CD4-positive, alpha-beta T cell (primary cell): Measurements from ENCODE around the gene PTP4A1. TPM values are rescaled to one million over a fixed set of nuclear protein-coding genes. Genes with fewer than 3 reads are reported as not detected.

Experiments
- ATAC-seq: fragments of 200-7000 bp; cut with Tn5 transposase; one replicate; pipeline ENCODE4 v1.10.0; 2022; ENCODE audit warnings: mild to moderate bottlenecking; ENCODE audit not compliant: poor library complexity
- CTCF ChIA-PET: fragments of 350-600 bp; sonication (Branson Sonifier 250); formaldehyde crosslinking; loops from one replicate; lab custom pipeline; 2021; ENCODE audit warnings: antibody characterized with exemption, inconsistent platforms; lab: Charles Lee
- POLR2A ChIA-PET: fragments of 350-600 bp; sonication (Branson Sonifier 250); formaldehyde crosslinking; loops from one replicate; lab custom pipeline; 2021; ENCODE audit warnings: antibody characterized with exemption, inconsistent platforms; lab: Charles Lee
- DNase-seq, 14 experiments: peaks; one replicate each; pipeline ENCODE4 v3.0.0-alpha.2; 2013 to 2020; ENCODE audit warnings: mixed read lengths in 2 of 14
- H3K27ac ChIP-seq, 2 donors: one replicate each; pipeline versions ENCODE4 v1.5.1 to v1.7.0; 2013; ENCODE audit warnings: low read length in 2 of 2, low read depth in 1 of 2, mild to moderate bottlenecking in 1 of 2
- H3K27me3 ChIP-seq, 2 experiments: 1 replicate in 1 of 2; 2 replicates in 1 of 2; pipeline versions ENCODE4 v1.6.1 to v1.7.0; 2013; ENCODE audit warnings: low read length in 2 of 2, control low read depth in 1 of 2, mild to moderate bottlenecking in 1 of 2, moderate library complexity in 1 of 2; ENCODE audit not compliant: insufficient read depth in 2 of 2, control insufficient read depth in 1 of 2
- H3K36me3 ChIP-seq: one replicate; pipeline ENCODE4 v1.6.1; 2013; ENCODE audit warnings: low read length, control low read depth; ENCODE audit not compliant: insufficient read depth
- H3K4me1 ChIP-seq: one replicate; pipeline ENCODE4 v1.6.1; 2013; ENCODE audit warnings: low read length, control low read depth; ENCODE audit not compliant: insufficient read depth
- H3K4me3 ChIP-seq: one replicate; pipeline ENCODE4 v1.5.1; 2013; ENCODE audit warnings: mild to moderate bottlenecking, low read length, moderate library complexity
- H3K9me3 ChIP-seq, 2 experiments: 1 replicate in 1 of 2; 2 replicates in 1 of 2; pipeline versions ENCODE4 v1.6.1 to v1.7.0; 2013; ENCODE audit warnings: low read length in 2 of 2, mild to moderate bottlenecking in 2 of 2, control low read depth in 1 of 2, moderate library complexity in 1 of 2; ENCODE audit not compliant: control insufficient read depth in 1 of 2, insufficient read depth in 1 of 2
- H3K27ac Mint-ChIP-seq: one replicate; pipeline ENCODE4 v1.8.0; 2020; ENCODE audit warnings: mixed read lengths
- H3K27me3 Mint-ChIP-seq: one replicate; pipeline ENCODE4 v1.8.0; 2021; ENCODE audit warnings: mixed read lengths
- H3K36me3 Mint-ChIP-seq: one replicate; pipeline ENCODE4 v1.8.0; 2021; ENCODE audit warnings: low read depth, mixed read lengths
- H3K4me1 Mint-ChIP-seq: one replicate; pipeline ENCODE4 v1.8.0; 2021; ENCODE audit warnings: low read depth, mixed read lengths
- H3K4me3 Mint-ChIP-seq: one replicate; pipeline ENCODE4 v1.8.0; 2020; ENCODE audit warnings: mild to moderate bottlenecking, mixed read lengths
- H3K9me3 Mint-ChIP-seq: one replicate; pipeline ENCODE4 v1.8.0; 2020; ENCODE audit warnings: mixed read lengths
- intact Hi-C, 2 experiments: fragments of 100-400 bp; cut with DNase I in 1 of 2; cut with micrococcal nuclease in 1 of 2; formaldehyde crosslinking; loops; one replicate each; pipeline versions ENCODE4 v1.15.1 to v1.9.0; 2023 to 2025; cut with DNase I, micrococcal nuclease
- total RNA-seq, 174 experiments: library from RNA in 2 of 174; stranded (reverse) in 2 of 174; gene quantifications; one replicate each; pipeline ENCODE4 v1.2.3 and lab custom pipeline; 2021 to 2026
- TF ChIP-seq, protein P1 (sequence below): fragments of 200-600 bp; IDR thresholded peaks from one replicate; pipeline ENCODE4 v1.8.0; 2022; ENCODE audit warnings: antibody characterized with exemption, mild to moderate bottlenecking

The PTP4A1 gene
- total RNA-seq, 2 experiments from 2014 or later, result 254 to 258 TPM

DNA sequence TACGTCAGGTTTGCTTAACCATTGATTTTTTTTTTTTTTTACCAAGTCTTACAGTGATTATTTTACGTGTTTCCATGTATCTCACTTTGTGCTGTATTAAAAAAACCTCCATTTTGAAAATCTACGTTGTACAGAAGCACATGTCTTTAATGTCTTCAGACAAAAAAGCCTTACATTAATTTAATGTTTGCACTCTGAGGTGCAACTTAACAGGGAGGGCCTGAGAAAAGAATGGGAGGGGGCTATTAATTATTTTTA is 8.4 kb downstream of the PTP4A1 start:
- ChIA-PET CTCF (no interaction called here), POLR2A (no interaction called here)
- Histone ChIP-seq H3K9me3 (no peaks in the 10 kb centered on the region), H3K4me1 (no peaks in the 10 kb centered on the region), H3K36me3 (peaks cover 47% of the 10 kb centered on the region), H3K27me3 (no peaks in the 10 kb centered on the region), H3K27ac (no peak overlapping the region), H3K4me3 (no peak overlapping the region)
- peaks cover 70% of the 10 kb centered on the region for H3K36me3 Mint-ChIP-seq
- no peak for ATAC-seq
- no peak overlapping the region for H3K4me3 Mint-ChIP-seq
- DNase-seq, result no peak
- peaks cover 14% of the 10 kb centered on the region for H3K4me1 Mint-ChIP-seq
- no peak overlapping the region for H3K27ac Mint-ChIP-seq
- intact Hi-C loops, result no loop called here
- TF ChIP-seq, protein P1, sequence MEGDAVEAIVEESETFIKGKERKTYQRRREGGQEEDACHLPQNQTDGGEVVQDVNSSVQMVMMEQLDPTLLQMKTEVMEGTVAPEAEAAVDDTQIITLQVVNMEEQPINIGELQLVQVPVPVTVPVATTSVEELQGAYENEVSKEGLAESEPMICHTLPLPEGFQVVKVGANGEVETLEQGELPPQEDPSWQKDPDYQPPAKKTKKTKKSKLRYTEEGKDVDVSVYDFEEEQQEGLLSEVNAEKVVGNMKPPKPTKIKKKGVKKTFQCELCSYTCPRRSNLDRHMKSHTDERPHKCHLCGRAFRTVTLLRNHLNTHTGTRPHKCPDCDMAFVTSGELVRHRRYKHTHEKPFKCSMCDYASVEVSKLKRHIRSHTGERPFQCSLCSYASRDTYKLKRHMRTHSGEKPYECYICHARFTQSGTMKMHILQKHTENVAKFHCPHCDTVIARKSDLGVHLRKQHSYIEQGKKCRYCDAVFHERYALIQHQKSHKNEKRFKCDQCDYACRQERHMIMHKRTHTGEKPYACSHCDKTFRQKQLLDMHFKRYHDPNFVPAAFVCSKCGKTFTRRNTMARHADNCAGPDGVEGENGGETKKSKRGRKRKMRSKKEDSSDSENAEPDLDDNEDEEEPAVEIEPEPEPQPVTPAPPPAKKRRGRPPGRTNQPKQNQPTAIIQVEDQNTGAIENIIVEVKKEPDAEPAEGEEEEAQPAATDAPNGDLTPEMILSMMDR, result no peak
- no peaks in the 10 kb centered on the region for H3K27me3 Mint-ChIP-seq
- H3K9me3 Mint-ChIP-seq, result no peaks in the 10 kb centered on the region

GRCh38 chr6:63581355-63582013 is 9.2 kb downstream of the PTP4A1 start:
- Mint-ChIP-seq H3K36me3 (peaks cover 65% of the 10 kb centered on the region), H3K4me1 (peaks cover 9% of the 10 kb centered on the region), H3K9me3 (no peaks in the 10 kb centered on the region), H3K4me3 (no peak overlapping the region), H3K27ac (no peak overlapping the region), H3K27me3 (no peaks in the 10 kb centered on the region)
- ATAC-seq, result no peak
- Histone ChIP-seq H3K9me3 (no peaks in the 10 kb centered on the region), H3K36me3 (peaks cover 43% of the 10 kb centered on the region), H3K27ac (no peak overlapping the region), H3K27me3 (no peaks in the 10 kb centered on the region), H3K4me3 (no peak overlapping the region), H3K4me1 (no peaks in the 10 kb centered on the region)
- intact Hi-C loops, result no loop called here
- TF ChIP-seq, protein P1, result no peak
- POLR2A ChIA-PET, result interaction anchor here (0.6 kb wide), 1 partner anchor 145 kb away, joined by 3 read pairs; no protein-coding TSS in a partner anchor
- CTCF ChIA-PET, result no interaction called here
- DNase-seq, result no peak

- no peak overlapping the region for H3K4me3 ChIP-seq
- no peaks in the 10 kb centered on the region for H3K4me1 ChIP-seq
- Mint-ChIP-seq H3K4me3 (no peak overlapping the region), H3K9me3 (no peaks in the 10 kb centered on the region), H3K36me3 (peaks cover 53% of the 10 kb centered on the region), H3K4me1 (no peaks in the 10 kb centered on the region), H3K27me3 (no peaks in the 10 kb centered on the region), H3K27ac (no peak overlapping the region)
- DNase-seq (no peak), ATAC-seq (no peak)
- H3K36me3 ChIP-seq, result peaks cover 31% of the 10 kb centered on the region
- no peaks in the 10 kb centered on the region for H3K27me3 ChIP-seq
- ChIA-PET CTCF (no interaction called here), POLR2A (interaction anchor here (1.4 kb wide), 1 partner anchor 9 kb away, joined by 5 read pairs; no protein-coding TSS in a partner anchor)
- TF ChIP-seq, protein P1, result no peak
- intact Hi-C loops, result no loop called here
- H3K9me3 ChIP-seq, result no peaks in the 10 kb centered on the region
- no peak overlapping the region for H3K27ac ChIP-seq
These were observed 10.4 kb downstream of the PTP4A1 start for GRCh38 chr6:63582579-63583231.
